Activated CD8-positive, alpha-beta memory T cell treated with anti-CD3 and anti-CD28 coated beads for 36 hours (primary cell): ENCODE results near the gene SERPINE1. TPM values are rescaled to one million over a fixed set of nuclear protein-coding genes. Genes with fewer than 3 reads are reported as not detected.
"Not testable (repeated sequence)": the region's sequence is repeated elsewhere in the genome, so short reads cannot be mapped to it uniquely, and the experiment has no call there.

Source experiments
- CTCF ChIA-PET: fragments of 350-600 bp; sonication (Branson Sonifier 250); formaldehyde crosslinking; loops from one replicate; lab custom pipeline; 2021; ENCODE audit warnings: antibody characterized with exemption; lab: Charles Lee
- POLR2A ChIA-PET: fragments of 350-600 bp; sonication (Branson Sonifier 250); formaldehyde crosslinking; loops from one replicate; lab custom pipeline; 2021; ENCODE audit warnings: antibody characterized with exemption; lab: Charles Lee
- total RNA-seq, 2 experiments: library from RNA; stranded (reverse); gene quantifications; one replicate each; pipeline ENCODE4 v1.2.3, GENCODE V29; 2021

Gene SERPINE1
- total RNA-seq: under 1 TPM; 0.17 to 0.19 TPM

DNA sequence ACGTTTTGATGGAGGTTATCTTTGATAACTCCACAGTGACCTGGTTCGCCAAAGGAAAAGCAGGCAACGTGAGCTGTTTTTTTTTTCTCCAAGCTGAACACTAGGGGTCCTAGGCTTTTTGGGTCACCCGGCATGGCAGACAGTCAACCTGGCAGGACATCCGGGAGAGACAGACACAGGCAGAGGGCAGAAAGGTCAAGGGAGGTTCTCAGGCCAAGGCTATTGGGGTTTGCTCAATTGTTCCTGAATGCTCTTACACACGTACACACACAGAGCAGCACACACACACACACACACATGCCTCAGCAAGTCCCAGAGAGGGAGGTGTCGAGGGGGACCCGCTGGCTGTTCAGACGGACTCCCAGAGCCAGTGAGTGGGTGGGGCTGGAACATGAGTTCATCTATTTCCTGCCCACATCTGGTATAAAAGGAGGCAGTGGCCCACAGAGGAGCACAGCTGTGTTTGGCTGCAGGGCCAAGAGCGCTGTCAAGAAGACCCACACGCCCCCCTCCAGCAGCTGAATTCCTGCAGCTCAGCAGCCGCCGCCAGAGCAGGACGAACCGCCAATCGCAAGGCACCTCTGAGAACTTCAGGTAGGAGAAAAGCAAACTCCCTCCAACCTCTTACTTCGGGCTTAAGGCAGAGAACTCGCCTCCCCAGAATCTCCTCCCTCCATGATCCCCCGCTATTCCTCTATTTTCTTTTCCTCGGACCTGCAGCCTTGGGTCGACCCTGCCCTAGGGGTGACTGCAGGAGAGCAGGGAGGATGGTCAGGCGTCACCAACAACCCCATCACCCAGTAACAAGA, at the start of gene SERPINE1:
TSS of gene SERPINE1 (plus strand) at position 454 of the 809 bp plus-strand sequence. CDS start 1,290 bp downstream, outside the sequence.
- CTCF ChIA-PET: interaction anchor here (1.3 to 2.6 kb wide), 3 partner anchors 17 to 91 kb away, joined by 4 to 11 read pairs (median 4); partner anchors contain the start of gene ZNHIT1
- POLR2A ChIA-PET: no interaction called here

DNA sequence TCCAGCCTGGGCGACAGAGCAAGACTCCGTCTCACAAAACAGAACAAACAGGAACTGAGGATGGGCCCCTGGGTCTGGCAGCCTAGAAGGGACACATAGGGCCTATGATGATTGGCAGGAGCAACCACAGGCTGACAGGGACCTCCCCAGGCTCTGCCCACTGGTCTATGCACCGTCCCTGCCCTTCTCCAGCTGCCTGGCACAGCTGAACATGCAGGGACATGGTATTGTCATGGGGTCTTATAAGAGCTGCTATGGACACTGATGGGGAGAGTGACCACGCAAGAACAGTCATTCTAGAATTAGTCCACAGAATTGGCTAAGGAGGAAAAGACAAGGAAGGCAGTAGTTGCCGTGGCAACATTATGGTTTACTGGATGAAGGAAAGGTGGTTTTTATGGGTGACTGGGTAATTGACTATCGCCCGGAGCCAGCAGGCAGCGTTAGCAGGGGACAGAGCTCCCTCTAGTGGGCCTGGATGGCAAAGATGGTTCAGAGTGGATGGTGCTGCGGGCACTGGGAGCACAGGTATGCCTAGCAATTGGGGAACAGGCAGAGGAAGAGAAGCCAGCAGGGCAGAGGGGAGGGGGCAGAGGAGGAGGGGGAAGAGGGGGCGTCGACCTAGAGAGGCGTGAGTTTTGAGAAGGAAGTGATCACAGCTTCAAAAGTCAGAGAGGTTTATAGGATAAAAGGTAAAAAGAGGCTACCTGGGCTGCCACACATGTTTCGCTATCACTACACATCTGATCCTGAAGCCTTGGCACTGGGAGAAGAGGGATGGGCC, 49.4 kb upstream of the SERPINE1 start:
- ChIA-PET CTCF (interaction anchor here (0.6 to 2.1 kb wide), 16 partner anchors 9 to 230 kb away, joined by 3 to 9 read pairs (median 4); partner anchors contain the start of genes ACHE and SERPINE1), POLR2A (no interaction called here)

DNA sequence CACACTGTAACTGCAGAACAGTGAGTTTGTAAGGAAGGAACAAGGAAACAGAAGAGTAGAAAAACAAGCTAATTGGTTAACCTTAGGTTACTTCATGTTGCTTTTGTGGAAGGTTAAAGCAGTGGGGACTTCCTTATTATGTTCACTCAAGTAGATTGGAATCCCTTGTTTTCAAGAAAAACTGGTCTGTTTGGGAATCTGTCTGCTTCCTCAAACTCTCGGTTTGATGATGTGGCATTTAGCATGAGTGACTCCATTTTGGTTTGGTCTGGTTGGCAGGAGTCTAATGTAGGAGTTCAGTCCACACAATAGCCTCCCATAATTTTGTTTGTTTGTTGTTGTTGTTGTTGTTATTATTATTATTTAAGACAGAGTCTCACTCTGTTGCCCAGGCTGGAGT, 45.5 kb upstream of the SERPINE1 start:
- POLR2A ChIA-PET: no interaction called here

DNA sequence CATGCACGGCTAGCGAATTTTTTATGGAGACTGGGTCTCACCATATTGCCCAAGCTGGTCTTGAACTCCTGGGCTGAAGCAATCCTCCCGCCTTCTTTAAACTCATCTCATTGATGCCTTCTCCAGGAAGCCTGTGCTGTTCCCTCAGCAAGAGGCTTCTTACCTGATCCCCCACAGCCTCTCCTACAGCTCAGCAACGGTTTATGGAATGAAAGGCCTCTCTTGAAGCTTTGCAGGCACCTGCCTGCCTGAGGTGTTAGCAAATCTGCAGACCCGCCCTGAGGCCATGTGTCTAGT, 42.1 kb upstream of the SERPINE1 start:
- ChIA-PET CTCF (interaction anchor here (1.2 to 1.9 kb wide), 3 partner anchors 10 to 196 kb away, joined by 4 to 8 read pairs (median 5); partner anchors contain the start of genes ACHE and UFSP1), POLR2A (interaction anchor here (0.6 to 1.4 kb wide), 8 partner anchors 20 to 267 kb away, joined by 3 to 7 read pairs (median 4); partner anchors contain the start of genes FIS1, PLOD3, SRRT and UFSP1)

More for the DNA sequence above, 45.5 kb upstream of the SERPINE1 start:
- CTCF ChIA-PET: interaction anchor here (0.7 to 1.3 kb wide), 2 partner anchors 11 to 56 kb away, joined by 3 read pairs; no protein-coding TSS in a partner anchor

DNA sequence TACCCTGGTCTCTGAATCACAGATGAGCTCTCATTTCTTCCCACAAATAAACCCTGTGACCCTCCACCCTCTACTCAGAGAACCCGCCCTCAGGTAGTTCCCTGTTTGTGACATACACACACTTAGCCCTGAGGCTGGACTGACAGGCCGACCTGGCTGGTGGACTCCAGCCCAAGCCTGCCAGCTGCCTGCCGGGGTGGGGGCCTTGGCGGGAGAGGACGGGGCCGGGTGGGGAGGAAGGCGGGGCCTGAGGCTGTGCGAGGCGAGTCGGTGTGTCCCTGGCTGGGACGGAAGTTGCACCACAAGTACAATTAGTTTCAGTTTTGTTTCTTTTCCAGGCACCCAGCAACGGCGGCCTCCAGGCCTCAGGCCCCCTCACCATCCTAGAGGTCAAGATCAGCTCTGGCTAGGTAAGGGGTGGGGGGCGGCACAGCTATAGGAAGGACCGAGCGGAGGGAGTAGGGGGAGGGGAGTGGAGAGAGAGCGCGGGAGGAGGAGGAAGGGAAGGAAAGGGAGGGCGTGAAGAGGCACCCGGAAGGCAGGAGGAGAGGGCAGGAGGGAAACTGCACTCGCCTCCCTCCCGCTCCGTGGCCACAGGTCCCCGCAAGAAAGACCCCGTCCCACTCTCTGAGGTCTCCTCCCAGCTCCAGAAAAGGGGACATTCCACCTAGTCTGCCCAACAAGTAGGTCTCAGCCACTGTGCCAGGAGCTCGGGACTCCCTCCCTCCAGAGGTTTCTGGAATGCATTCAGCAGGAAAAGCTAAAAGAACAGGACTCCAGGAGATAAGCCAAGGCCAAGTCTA, 41.5 kb upstream of the SERPINE1 start, which contains the start of gene TRIM56:
TSS of gene TRIM56 (plus strand) at position 320 of the 803 bp plus-strand sequence. CDS start 1,832 bp downstream, outside the sequence.
- POLR2A ChIA-PET: interaction anchor here (0.6 to 1.4 kb wide), 11 partner anchors 20 to 267 kb away, joined by 3 to 7 read pairs (median 4); partner anchors contain the start of genes FIS1, PLOD3, SRRT and UFSP1
- CTCF ChIA-PET: interaction anchor here (1.2 to 1.9 kb wide), 3 partner anchors 10 to 196 kb away, joined by 4 to 8 read pairs (median 5); partner anchors contain the start of genes ACHE and UFSP1

DNA sequence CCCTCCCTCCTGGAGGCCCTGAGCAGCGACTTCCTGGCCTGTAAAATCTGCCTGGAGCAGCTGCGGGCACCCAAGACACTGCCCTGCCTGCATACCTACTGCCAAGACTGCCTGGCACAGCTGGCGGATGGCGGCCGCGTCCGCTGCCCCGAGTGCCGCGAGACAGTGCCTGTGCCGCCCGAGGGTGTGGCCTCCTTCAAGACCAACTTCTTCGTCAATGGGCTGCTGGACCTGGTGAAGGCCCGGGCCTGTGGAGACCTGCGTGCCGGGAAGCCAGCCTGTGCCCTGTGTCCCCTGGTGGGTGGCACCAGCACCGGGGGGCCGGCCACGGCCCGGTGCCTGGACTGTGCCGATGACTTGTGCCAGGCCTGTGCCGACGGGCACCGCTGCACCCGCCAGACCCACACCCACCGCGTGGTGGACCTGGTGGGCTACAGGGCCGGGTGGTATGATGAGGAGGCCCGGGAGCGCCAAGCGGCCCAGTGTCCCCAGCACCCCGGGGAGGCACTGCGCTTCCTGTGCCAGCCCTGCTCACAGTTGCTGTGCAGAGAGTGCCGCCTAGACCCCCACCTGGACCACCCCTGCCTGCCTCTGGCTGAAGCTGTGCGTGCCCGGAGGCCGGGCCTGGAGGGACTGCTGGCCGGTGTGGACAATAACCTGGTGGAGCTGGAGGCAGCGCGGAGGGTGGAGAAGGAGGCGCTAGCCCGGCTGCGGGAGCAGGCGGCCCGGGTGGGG, 39.4 kb upstream of the SERPINE1 start:
- ChIA-PET CTCF (interaction anchor here (0.5 to 1.5 kb wide), 3 partner anchors 10 to 193 kb away, joined by 3 to 6 read pairs (median 4); no protein-coding TSS in a partner anchor), POLR2A (no interaction called here)

DNA sequence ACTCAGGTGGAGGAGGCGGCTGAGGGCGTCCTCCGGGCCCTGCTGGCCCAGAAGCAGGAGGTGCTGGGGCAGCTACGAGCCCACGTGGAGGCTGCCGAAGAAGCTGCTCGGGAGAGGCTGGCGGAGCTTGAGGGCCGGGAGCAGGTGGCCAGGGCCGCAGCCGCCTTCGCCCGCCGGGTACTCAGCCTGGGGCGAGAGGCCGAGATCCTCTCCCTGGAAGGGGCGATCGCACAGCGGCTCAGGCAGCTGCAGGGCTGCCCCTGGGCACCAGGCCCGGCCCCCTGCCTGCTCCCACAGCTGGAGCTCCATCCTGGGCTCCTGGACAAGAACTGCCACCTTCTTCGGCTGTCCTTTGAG, 38.9 kb upstream of the SERPINE1 start:
- CTCF ChIA-PET: no interaction called here
- POLR2A ChIA-PET: no interaction called here

DNA sequence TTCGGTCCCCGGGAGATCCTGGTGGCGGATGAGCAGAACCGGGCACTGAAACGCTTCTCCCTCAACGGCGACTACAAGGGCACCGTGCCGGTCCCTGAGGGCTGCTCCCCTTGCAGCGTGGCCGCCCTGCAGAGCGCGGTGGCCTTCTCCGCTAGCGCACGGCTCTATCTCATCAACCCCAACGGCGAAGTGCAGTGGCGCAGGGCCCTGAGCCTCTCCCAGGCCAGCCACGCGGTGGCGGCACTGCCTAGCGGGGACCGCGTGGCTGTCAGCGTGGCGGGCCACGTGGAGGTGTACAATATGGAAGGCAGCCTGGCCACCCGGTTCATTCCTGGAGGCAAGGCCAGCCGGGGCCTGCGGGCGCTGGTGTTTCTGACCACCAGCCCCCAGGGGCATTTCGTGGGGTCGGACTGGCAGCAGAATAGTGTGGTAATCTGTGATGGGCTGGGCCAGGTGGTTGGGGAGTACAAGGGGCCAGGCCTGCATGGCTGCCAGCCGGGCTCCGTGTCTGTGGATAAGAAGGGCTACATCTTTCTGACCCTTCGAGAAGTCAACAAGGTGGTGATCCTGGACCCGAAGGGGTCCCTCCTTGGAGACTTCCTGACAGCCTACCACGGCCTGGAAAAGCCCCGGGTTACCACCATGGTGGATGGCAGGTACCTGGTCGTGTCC, 37.9 kb upstream of the SERPINE1 start:
- ChIA-PET CTCF (no interaction called here), POLR2A (no interaction called here)

DNA sequence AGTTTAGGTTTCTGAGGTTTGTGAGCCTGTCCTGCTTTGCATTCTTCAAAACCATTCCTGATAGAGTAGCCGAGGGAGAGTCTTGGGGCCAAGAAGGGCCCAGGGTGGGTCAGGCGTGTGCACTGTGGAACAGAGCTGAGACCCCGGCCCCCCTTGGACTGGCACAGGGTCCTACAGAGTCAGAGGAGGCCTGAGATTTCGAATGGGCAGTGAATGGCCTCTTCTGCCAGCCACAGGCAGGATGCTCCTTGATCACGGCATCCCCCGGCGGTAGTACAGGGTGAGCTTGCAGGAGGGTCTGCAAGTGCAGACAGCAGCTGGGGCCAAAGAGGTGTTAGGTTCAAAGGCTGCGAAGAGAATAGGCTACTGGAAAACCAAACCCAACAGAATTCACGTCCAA, 37.0 kb upstream of the SERPINE1 start:
- ChIA-PET CTCF (interaction anchor here (0.6 kb wide), 2 partner anchors 18 to 70 kb away, joined by 3 to 4 read pairs; no protein-coding TSS in a partner anchor), POLR2A (no interaction called here)

DNA sequence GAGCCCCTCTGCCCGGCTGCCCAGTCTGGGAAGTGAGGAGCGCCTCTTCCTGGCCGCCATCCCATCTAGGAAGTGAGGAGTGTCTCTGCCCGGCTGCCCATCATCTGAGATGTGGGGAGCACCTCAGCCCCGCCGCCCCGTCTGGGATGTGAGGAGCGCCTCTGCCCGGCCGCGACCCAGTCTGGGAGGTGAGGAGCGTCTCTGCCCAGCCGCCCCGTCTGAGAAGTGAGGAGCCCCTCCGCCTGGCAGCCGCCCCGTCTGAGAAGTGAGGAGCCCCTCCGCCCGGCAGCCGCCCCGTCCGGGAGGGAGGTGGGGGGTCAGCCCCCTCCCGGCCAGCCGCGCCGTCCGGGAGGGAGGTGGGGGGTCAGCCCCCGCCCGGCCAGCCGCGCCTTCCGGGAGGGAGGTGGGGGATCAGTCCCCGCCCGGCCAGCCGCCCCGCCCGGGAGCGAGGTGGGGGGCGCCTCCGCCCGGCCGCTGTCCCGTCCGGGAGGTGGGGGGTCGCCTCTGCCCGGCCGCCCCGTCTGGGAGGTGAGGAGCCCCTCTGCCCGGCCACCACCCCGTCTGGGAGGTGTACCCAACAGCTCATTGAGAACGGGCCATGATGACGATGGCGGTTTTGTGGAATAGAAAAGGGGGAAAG, 34.5 kb upstream of the SERPINE1 start:
- POLR2A ChIA-PET: not testable (repeated sequence)
- CTCF ChIA-PET: interaction anchor here (1.1 kb wide), 1 partner anchor 12 kb away, joined by 3 read pairs; no protein-coding TSS in a partner anchor

DNA sequence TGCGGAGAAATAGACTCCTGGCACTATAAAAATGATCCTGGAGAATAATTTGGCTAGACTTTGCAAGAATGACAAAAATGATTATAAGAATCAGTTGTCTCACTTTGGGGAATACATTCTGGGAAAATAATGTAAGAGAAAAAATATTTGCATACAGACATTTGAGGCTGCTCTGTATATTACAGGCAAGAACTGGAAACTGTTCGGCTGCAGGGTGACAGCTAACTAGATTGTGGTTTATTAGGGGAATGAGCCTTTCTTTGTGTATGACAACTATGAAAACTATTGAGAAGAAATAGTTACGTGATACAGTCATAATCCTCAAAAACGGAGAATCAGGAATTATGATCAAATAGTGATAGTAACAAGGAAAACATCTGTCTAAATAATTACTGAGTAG, 33.0 kb upstream of the SERPINE1 start:
- ChIA-PET CTCF (no interaction called here), POLR2A (no interaction called here)

DNA sequence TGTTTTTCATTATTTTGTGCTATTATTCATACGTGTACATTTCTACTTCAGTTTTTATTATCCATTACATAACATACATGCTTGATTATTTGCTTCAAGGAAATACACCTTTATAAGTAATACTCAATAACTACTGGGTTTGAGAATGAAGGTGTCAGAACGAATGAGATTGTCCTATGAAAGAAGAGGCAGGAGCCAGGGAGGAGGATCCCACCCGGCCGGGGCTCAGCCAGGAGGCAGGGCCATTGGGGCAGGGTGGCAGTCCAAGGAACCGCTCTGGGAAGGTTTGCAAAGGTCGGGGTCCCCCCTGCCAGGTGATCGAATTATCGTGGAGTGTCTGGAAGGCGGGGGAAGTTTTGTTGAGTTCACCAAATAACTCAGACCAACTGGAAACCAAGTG, 32.5 kb upstream of the SERPINE1 start:
- ChIA-PET CTCF (interaction anchor here (0.7 to 1.5 kb wide), 8 partner anchors 9 to 144 kb away, joined by 3 to 6 read pairs (median 4); partner anchors contain the start of gene TRIM56), POLR2A (no interaction called here)

DNA sequence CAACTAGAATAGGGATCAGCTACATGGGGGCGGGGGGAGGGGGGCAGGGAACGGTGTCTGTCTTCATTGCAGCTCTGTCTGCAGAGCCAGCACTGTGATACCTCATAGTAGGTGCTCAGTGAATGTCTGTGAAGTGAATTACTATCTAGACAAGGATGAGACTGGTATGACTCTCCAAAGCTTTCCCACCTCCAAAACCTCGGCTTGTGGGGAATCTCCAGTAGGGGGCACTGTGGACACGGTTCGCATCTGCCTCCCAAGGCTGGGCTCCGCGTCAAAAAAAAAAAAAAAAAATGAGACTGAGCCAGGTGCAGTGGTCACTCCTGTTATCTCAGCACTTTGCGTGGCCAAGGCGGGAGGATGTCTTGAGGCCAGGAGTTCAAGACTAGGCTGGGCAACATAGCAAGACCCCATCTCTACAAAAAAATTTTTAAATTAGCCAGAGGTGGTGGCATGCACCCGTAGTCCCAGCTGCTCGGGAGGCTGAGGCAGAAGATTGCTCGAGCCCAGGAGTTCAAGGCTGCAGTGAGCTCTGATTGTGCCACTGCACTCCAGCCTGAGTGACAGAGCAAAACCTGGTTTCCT, 32.0 kb upstream of the SERPINE1 start:
- CTCF ChIA-PET: interaction anchor here (0.7 to 1.5 kb wide), 9 partner anchors 10 to 143 kb away, joined by 3 to 6 read pairs (median 3); partner anchors contain the start of gene TRIM56
- POLR2A ChIA-PET: no interaction called here

DNA sequence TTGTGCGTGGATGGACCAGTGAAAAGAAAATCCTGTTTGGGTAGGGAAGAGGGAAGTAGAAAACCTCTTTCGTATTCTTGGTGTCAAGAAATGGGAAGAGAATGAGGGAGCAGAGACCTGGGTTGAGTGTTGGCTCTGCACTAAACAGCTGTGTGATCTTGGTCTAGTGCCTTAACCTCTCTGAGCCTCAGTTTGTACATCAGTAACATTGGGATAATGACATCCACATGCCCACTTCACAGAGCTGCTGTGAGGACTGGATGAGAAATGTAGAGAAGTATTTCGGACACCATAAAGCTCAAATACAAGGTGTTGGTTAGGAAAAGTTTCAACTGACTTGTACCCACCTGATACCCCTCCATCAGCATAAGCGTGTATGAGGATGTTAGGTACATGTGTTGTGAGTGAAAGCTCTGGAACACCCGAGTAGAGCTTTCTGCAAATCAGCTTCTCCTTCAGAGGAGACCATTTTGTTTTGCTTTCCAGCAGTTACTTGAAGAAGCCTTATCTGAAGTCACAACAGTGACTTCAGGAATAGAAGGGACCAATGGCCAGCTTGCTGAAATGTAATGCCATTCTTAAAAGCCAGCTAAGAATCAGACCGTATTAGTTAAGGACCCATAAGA, 30.5 kb upstream of the SERPINE1 start:
- ChIA-PET CTCF (no interaction called here), POLR2A (no interaction called here)

DNA sequence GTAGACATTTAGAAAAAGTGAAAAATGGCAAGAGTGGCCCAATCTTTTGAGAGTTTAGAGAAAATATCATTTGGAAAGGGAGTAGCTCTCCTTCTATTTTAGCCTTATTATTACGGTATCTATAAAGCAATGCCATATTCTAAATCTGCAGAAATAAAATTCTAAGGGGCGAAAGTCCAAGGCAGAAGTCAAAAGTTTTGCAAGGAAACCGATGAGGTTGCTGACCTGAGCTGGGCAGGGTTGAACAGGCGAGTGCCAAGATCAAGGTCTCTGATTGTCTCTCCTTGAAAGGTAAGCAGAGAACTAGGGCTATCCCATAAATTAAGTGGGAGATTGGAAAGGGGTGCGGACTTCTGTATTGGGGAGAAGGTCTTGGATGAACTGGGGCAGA, 30.0 kb upstream of the SERPINE1 start:
- CTCF ChIA-PET: no interaction called here
- POLR2A ChIA-PET: no interaction called here

DNA sequence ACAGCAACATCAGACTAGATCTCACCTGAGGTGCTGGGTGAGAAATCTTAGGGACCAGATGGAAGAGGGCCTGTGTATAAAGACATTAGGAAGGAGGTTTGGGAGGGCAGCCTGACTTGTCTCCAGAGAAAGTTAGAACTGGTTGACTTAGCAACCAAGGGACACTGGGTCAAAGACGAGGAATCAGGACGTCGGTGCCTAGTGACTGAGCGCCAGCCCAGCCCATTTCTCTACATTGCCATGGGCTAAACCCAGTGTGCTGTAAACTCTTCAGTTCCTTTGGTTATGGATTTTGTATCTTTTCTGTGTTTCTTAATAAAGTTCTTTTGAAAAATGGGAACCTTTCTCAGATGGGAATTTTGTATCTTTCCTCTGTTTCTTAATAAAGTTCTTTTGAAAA, 29.3 kb upstream of the SERPINE1 start:
- POLR2A ChIA-PET: no interaction called here
- CTCF ChIA-PET: no interaction called here
